SK-N-SH (cell line): ENCODE data around the gene PPP2R5C.

Source experiments
- EP300 ChIP-seq, 2 experiments: IDR thresholded peaks; 2 replicates each; pipeline versions ENCODE4 v1.4.0 to v1.6.1; 2012; ENCODE audit warnings: borderline replicate concordance in 1 of 2, low read depth in 1 of 2, low read length in 1 of 2
- MXI1 ChIP-seq: IDR thresholded peaks from 2 replicates; pipeline ENCODE4 v1.6.1; 2012; ENCODE audit warnings: mild to moderate bottlenecking, low read depth, low read length, improper control_type of control experiment

- TF ChIP-seq EP300 (IDR thresholded peaks at IDR 0.05; ENCODE audit: borderline replicate concordance in 1 of 2, low read depth in 1 of 2, low read length in 1 of 2) (no peak), MXI1 (no peak)
These were observed 117.5 kb downstream of the PPP2R5C start for GRCh38 chr14:101878822-101879528.
